HEK293 (cell line): ENCODE measurements around the gene TMEM123.

Source experiments
- GLIS1 ChIP-seq: fragments of 450-650 bp; formaldehyde crosslinking; IDR thresholded peaks from 2 replicates; pipeline ENCODE4 v1.5.1; 2016; ENCODE audit warnings: missing biosample characterization, missing genetic modification characterization
- KLF10 ChIP-seq: fragments of 450-650 bp; IDR thresholded peaks from 2 replicates; pipeline ENCODE4 v1.5.1; 2018; ENCODE audit warnings: missing biosample characterization, mild to moderate bottlenecking, missing genetic modification characterization
- KLF7 ChIP-seq: fragments of 450-650 bp; formaldehyde crosslinking; IDR thresholded peaks from 2 replicates; pipeline ENCODE4 v1.5.1; 2016; ENCODE audit warnings: missing biosample characterization, missing genetic modification characterization, borderline replicate concordance
- KLF9 ChIP-seq: fragments of 450-650 bp; formaldehyde crosslinking; IDR thresholded peaks from 2 replicates; pipeline ENCODE4 v1.5.1; 2016; ENCODE audit warnings: missing biosample characterization, missing genetic modification characterization, low read depth
- SALL2 ChIP-seq: fragments of 450-650 bp; formaldehyde crosslinking; IDR thresholded peaks from 2 replicates; pipeline ENCODE4 v1.5.0; 2017; ENCODE audit warnings: missing biosample characterization, mild to moderate bottlenecking, missing genetic modification characterization, borderline replicate concordance
- SCRT1 ChIP-seq: fragments of 450-650 bp; formaldehyde crosslinking; IDR thresholded peaks from 2 replicates; pipeline ENCODE4 v1.5.1; 2016; ENCODE audit warnings: missing biosample characterization, missing genetic modification characterization, borderline replicate concordance
- SP7 ChIP-seq: fragments of 450-650 bp; formaldehyde crosslinking; IDR thresholded peaks from 2 replicates; pipeline ENCODE4 v1.5.1; 2016; ENCODE audit warnings: missing biosample characterization, missing genetic modification characterization
- TCF7L2 ChIP-seq: IDR thresholded peaks from 2 replicates; pipeline ENCODE4 v1.6.1; 2011; ENCODE audit warnings: low read depth, mild to moderate bottlenecking, inconsistent platforms, low read length, moderate library complexity, borderline replicate concordance
- YY2 ChIP-seq: fragments of 450-650 bp; formaldehyde crosslinking; IDR thresholded peaks from 2 replicates; pipeline ENCODE4 v1.5.1; 2016; ENCODE audit warnings: missing biosample characterization, missing genetic modification characterization
- ZBTB20 ChIP-seq: fragments of 450-650 bp; formaldehyde crosslinking; IDR thresholded peaks from 2 replicates; pipeline ENCODE4 v1.5.1; 2016; ENCODE audit warnings: missing biosample characterization, missing genetic modification characterization
- ZNF114 ChIP-seq: fragments of 450-650 bp; formaldehyde crosslinking; IDR thresholded peaks from 2 replicates; pipeline ENCODE4 v1.5.0; 2017; ENCODE audit warnings: missing biosample characterization, missing genetic modification characterization
- ZNF37A ChIP-seq: fragments of 450-650 bp; IDR thresholded peaks from 2 replicates; pipeline ENCODE4 v1.5.1; 2018; ENCODE audit warnings: missing biosample characterization, missing genetic modification characterization
- ZNF513 ChIP-seq: fragments of 450-650 bp; IDR thresholded peaks from 2 replicates; pipeline ENCODE4 v1.5.1; 2018; ENCODE audit warnings: missing biosample characterization, missing genetic modification characterization
- ZNF529 ChIP-seq: fragments of 450-650 bp; formaldehyde crosslinking; IDR thresholded peaks from 2 replicates; pipeline ENCODE4 v1.5.1; 2017; ENCODE audit warnings: missing genetic modification characterization, missing biosample characterization; ENCODE audit not compliant: insufficient replicate concordance
- ZNF610 ChIP-seq: fragments of 450-650 bp; formaldehyde crosslinking; IDR thresholded peaks from 2 replicates; pipeline ENCODE4 v1.5.1; 2016; ENCODE audit warnings: missing biosample characterization, missing genetic modification characterization, borderline replicate concordance
- ZNF623 ChIP-seq: fragments of 450-650 bp; formaldehyde crosslinking; IDR thresholded peaks from 2 replicates; pipeline ENCODE4 v1.5.1; 2016; ENCODE audit warnings: missing biosample characterization, missing genetic modification characterization
- ZNF629 ChIP-seq: fragments of 450-650 bp; formaldehyde crosslinking; IDR thresholded peaks from 2 replicates; pipeline ENCODE4 v1.5.1; 2017; ENCODE audit warnings: missing biosample characterization, missing genetic modification characterization
- ZNF654 ChIP-seq: fragments of 450-650 bp; formaldehyde crosslinking; IDR thresholded peaks from 2 replicates; pipeline ENCODE4 v1.5.1; 2016; ENCODE audit warnings: low read depth, missing biosample characterization, missing genetic modification characterization
- ZNF660 ChIP-seq: fragments of 450-650 bp; IDR thresholded peaks from 2 replicates; pipeline ENCODE4 v1.5.1; 2018; ENCODE audit warnings: missing biosample characterization, mild to moderate bottlenecking, missing genetic modification characterization
- ZNF677 ChIP-seq: fragments of 450-650 bp; IDR thresholded peaks from 2 replicates; pipeline ENCODE4 v1.5.0; 2018; ENCODE audit warnings: missing biosample characterization, mild to moderate bottlenecking, missing genetic modification characterization, moderate library complexity
- ZNF830 ChIP-seq: fragments of 450-650 bp; IDR thresholded peaks from 2 replicates; pipeline ENCODE4 v1.5.0; 2018; ENCODE audit warnings: missing biosample characterization, missing genetic modification characterization, low read depth, mild to moderate bottlenecking, moderate library complexity
- ZSCAN4 ChIP-seq: fragments of 450-650 bp; formaldehyde crosslinking; IDR thresholded peaks from 2 replicates; pipeline ENCODE4 v1.5.1; 2017; ENCODE audit warnings: missing biosample characterization, missing genetic modification characterization
- TF ChIP-seq, protein P1 (sequence below): fragments of 450-650 bp; formaldehyde crosslinking; IDR thresholded peaks from 2 replicates; pipeline ENCODE4 v1.5.1; 2016; ENCODE audit warnings: missing biosample characterization, missing genetic modification characterization
- TF ChIP-seq, protein P2 (sequence below): fragments of 450-650 bp; formaldehyde crosslinking; IDR thresholded peaks from 2 replicates; pipeline ENCODE4 v1.5.1; 2016; ENCODE audit warnings: missing biosample characterization, missing genetic modification characterization, borderline replicate concordance
- TF ChIP-seq, protein P3 (sequence below): fragments of 450-650 bp; formaldehyde crosslinking; IDR thresholded peaks from 2 replicates; pipeline ENCODE4 v1.5.1; 2017; ENCODE audit warnings: missing biosample characterization, missing genetic modification characterization
- TF ChIP-seq, protein P4 (sequence below): fragments of 450-650 bp; formaldehyde crosslinking; IDR thresholded peaks from 2 replicates; pipeline ENCODE4 v1.5.1; 2016; ENCODE audit warnings: missing biosample characterization, missing genetic modification characterization

TMEM123 gene

GRCh38 chr11:102451681-102452460 is 694 bp downstream of the TMEM123 start (continued):
- TF ChIP-seq ZNF629 (tag by site-specific recombination) (no peak), ZNF830 (tag by site-specific recombination) (no peak), ZSCAN4 (tag by site-specific recombination) (no peak), ZNF114 (no peak), KLF9 (no peak), GLIS1 (tag by site-specific recombination) (no peak), KLF7 (tag by site-specific recombination) (no peak), TCF7L2 (no peak), ZNF654 (tag by site-specific recombination) (no peak), ZNF677 (tag by site-specific recombination) (no peak), ZNF513 (tag by site-specific recombination) (no peak), ZNF610 (tag by site-specific recombination) (0 out of 2 replicates have a peak, but pooled peaks have one; percentile 25), ZNF660 (tag by site-specific recombination) (no peak), SP7 (no peak), SCRT1 (tag by site-specific recombination) (0 out of 2 replicates have a peak, but pooled peaks have one; percentile 38), ZNF623 (tag by site-specific recombination) (no peak), KLF10 (tag by site-specific recombination) (no peak), ZNF529 (tag by site-specific recombination) (no peak), ZBTB20 (tag by site-specific recombination) (no peak), SALL2 (tag by site-specific recombination) (no peak), YY2 (tag by site-specific recombination) (no peak), ZNF37A (tag by site-specific recombination) (no peak)
- TF ChIP-seq, protein P1, sequence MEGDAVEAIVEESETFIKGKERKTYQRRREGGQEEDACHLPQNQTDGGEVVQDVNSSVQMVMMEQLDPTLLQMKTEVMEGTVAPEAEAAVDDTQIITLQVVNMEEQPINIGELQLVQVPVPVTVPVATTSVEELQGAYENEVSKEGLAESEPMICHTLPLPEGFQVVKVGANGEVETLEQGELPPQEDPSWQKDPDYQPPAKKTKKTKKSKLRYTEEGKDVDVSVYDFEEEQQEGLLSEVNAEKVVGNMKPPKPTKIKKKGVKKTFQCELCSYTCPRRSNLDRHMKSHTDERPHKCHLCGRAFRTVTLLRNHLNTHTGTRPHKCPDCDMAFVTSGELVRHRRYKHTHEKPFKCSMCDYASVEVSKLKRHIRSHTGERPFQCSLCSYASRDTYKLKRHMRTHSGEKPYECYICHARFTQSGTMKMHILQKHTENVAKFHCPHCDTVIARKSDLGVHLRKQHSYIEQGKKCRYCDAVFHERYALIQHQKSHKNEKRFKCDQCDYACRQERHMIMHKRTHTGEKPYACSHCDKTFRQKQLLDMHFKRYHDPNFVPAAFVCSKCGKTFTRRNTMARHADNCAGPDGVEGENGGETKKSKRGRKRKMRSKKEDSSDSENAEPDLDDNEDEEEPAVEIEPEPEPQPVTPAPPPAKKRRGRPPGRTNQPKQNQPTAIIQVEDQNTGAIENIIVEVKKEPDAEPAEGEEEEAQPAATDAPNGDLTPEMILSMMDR: peak; percentile 46
- TF ChIP-seq, protein P2, sequence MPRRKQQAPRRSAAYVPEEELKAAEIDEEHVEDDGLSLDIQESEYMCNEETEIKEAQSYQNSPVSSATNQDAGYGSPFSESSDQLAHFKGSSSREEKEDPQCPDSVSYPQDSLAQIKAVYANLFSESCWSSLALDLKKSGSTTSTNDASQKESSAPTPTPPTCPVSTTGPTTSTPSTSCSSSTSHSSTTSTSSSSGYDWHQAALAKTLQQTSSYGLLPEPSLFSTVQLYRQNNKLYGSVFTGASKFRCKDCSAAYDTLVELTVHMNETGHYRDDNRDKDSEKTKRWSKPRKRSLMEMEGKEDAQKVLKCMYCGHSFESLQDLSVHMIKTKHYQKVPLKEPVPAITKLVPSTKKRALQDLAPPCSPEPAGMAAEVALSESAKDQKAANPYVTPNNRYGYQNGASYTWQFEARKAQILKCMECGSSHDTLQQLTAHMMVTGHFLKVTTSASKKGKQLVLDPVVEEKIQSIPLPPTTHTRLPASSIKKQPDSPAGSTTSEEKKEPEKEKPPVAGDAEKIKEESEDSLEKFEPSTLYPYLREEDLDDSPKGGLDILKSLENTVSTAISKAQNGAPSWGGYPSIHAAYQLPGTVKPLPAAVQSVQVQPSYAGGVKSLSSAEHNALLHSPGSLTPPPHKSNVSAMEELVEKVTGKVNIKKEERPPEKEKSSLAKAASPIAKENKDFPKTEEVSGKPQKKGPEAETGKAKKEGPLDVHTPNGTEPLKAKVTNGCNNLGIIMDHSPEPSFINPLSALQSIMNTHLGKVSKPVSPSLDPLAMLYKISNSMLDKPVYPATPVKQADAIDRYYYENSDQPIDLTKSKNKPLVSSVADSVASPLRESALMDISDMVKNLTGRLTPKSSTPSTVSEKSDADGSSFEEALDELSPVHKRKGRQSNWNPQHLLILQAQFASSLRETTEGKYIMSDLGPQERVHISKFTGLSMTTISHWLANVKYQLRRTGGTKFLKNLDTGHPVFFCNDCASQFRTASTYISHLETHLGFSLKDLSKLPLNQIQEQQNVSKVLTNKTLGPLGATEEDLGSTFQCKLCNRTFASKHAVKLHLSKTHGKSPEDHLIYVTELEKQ: no peak
- TF ChIP-seq, protein P3, sequence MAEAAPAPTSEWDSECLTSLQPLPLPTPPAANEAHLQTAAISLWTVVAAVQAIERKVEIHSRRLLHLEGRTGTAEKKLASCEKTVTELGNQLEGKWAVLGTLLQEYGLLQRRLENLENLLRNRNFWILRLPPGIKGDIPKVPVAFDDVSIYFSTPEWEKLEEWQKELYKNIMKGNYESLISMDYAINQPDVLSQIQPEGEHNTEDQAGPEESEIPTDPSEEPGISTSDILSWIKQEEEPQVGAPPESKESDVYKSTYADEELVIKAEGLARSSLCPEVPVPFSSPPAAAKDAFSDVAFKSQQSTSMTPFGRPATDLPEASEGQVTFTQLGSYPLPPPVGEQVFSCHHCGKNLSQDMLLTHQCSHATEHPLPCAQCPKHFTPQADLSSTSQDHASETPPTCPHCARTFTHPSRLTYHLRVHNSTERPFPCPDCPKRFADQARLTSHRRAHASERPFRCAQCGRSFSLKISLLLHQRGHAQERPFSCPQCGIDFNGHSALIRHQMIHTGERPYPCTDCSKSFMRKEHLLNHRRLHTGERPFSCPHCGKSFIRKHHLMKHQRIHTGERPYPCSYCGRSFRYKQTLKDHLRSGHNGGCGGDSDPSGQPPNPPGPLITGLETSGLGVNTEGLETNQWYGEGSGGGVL (tag by site-specific recombination): no peak
- TF ChIP-seq, protein P4, sequence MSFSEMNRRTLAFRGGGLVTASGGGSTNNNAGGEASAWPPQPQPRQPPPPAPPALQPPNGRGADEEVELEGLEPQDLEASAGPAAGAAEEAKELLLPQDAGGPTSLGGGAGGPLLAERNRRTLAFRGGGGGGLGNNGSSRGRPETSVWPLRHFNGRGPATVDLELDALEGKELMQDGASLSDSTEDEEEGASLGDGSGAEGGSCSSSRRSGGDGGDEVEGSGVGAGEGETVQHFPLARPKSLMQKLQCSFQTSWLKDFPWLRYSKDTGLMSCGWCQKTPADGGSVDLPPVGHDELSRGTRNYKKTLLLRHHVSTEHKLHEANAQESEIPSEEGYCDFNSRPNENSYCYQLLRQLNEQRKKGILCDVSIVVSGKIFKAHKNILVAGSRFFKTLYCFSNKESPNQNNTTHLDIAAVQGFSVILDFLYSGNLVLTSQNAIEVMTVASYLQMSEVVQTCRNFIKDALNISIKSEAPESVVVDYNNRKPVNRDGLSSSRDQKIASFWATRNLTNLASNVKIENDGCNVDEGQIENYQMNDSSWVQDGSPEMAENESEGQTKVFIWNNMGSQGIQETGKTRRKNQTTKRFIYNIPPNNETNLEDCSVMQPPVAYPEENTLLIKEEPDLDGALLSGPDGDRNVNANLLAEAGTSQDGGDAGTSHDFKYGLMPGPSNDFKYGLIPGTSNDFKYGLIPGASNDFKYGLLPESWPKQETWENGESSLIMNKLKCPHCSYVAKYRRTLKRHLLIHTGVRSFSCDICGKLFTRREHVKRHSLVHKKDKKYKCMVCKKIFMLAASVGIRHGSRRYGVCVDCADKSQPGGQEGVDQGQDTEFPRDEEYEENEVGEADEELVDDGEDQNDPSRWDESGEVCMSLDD: peak; percentile 82
